Ureter (tissue), 1 donor: ENCODE measurements around the gene USP31. TPM values are rescaled to one million over a fixed set of nuclear protein-coding genes. Genes with fewer than 3 reads are reported as not detected.
A peak's percentile ranks its signal among the peaks of the same experiment; 100 is the strongest.

Source experiments
- DNase-seq: peaks from one replicate; pipeline ENCODE4 v3.0.0-alpha.2; 2020; ENCODE audit warnings: low spot score
- total RNA-seq: library from RNA; stranded (reverse); gene quantifications from one replicate; pipeline ENCODE4 v1.2.4, GENCODE V29; 2023
- donor health status: DM: yes; HTN: yes; CAD: no.

Gene USP31
- 58.2 TPM for total RNA-seq

GRCh38 chr16:23149267-23149992 lies at the start of gene USP31:
Gene USP31, minus strand, starts transcription at chr16:23149452. Its CDS starts 182 bp downstream, at chr16:23149270.
- DNase-seq: peak; percentile 96

- DNase-seq: no peak
Measured at GRCh38 chr16:23196539-23196938, 47.3 kb upstream of the USP31 start.

GRCh38 chr16:23195366-23195978 lies 46.2 kb upstream of the USP31 start:
- no peak for DNase-seq

GRCh38 chr16:23194497-23195221 lies 45.4 kb upstream of the USP31 start:
- DNase-seq: no peak

- no peak for DNase-seq
Measured at GRCh38 chr16:23188911-23189310, 39.7 kb upstream of the USP31 start.

GRCh38 chr16:23187341-23187740 lies 38.1 kb upstream of the USP31 start:
- DNase-seq: no peak

GRCh38 chr16:23186171-23186570 lies 36.9 kb upstream of the USP31 start:
- no peak for DNase-seq

- no peak for DNase-seq
Measured at GRCh38 chr16:23185656-23186055, 36.4 kb upstream of the USP31 start.

GRCh38 chr16:23183543-23183862 lies 34.3 kb upstream of the USP31 start:
- DNase-seq: no peak

GRCh38 chr16:23182679-23183542 lies 33.7 kb upstream of the USP31 start, which contains the start of gene SCNN1G:
Gene SCNN1G, plus strand, starts transcription at chr16:23182745. Its CDS starts 3,527 bp downstream, at chr16:23186272.
- no peak for DNase-seq

- DNase-seq: peak; percentile 86
Measured at GRCh38 chr16:23182206-23182678, 33.0 kb upstream of the USP31 start.

- no peak for DNase-seq
Measured at GRCh38 chr16:23181506-23181905, 32.3 kb upstream of the USP31 start.

- DNase-seq: no peak
Measured at GRCh38 chr16:23175651-23176050, 26.4 kb upstream of the USP31 start.

- DNase-seq: no peak
Measured at GRCh38 chr16:23174622-23175021, 25.4 kb upstream of the USP31 start.

GRCh38 chr16:23172994-23173393 lies 23.7 kb upstream of the USP31 start:
- no peak for DNase-seq

- DNase-seq: no peak
Measured at GRCh38 chr16:23172583-23172982, 23.3 kb upstream of the USP31 start.

- no peak for DNase-seq
Measured at GRCh38 chr16:23164736-23165135, 15.5 kb upstream of the USP31 start.

GRCh38 chr16:23163921-23164320 lies 14.7 kb upstream of the USP31 start:
- no peak for DNase-seq

GRCh38 chr16:23160574-23160973 lies 11.3 kb upstream of the USP31 start:
- DNase-seq: no peak

GRCh38 chr16:23160082-23160481 lies 10.8 kb upstream of the USP31 start:
- DNase-seq: no peak

- no peak for DNase-seq
Measured at GRCh38 chr16:23158114-23158513, 8.9 kb upstream of the USP31 start.

GRCh38 chr16:23156946-23157460 lies 7.8 kb upstream of the USP31 start:
- DNase-seq: no peak
